Subcutaneous abdominal adipose tissue (tissue), 5 donors: Measurements from ENCODE around the gene SCG2.
A peak's percentile ranks its signal among the peaks of the same experiment; 100 is the strongest.

Experiments
- H3K27ac ChIP-seq: one replicate; pipeline ENCODE4 v1.7.0; 2013; ENCODE audit warnings: low read depth, mild to moderate bottlenecking, inconsistent platforms, low read length, moderate library complexity
- H3K27me3 ChIP-seq, 5 donors: one replicate each; pipeline ENCODE4 v1.7.0; 2013; ENCODE audit warnings: low read length in 5 of 5, inconsistent platforms in 1 of 5; ENCODE audit not compliant: control insufficient read depth in 5 of 5, insufficient read depth in 4 of 5
- H3K36me3 ChIP-seq, 5 donors: one replicate each; pipeline ENCODE4 v1.7.0; 2013; ENCODE audit warnings: low read length in 5 of 5; ENCODE audit not compliant: control insufficient read depth in 5 of 5, insufficient read depth in 5 of 5
- H3K4me1 ChIP-seq, 5 donors: one replicate each; pipeline ENCODE4 v1.7.0; 2013; ENCODE audit warnings: low read length in 5 of 5, mild to moderate bottlenecking in 3 of 5, moderate library complexity in 1 of 5; ENCODE audit not compliant: control insufficient read depth in 5 of 5, insufficient read depth in 5 of 5
- H3K4me3 ChIP-seq, 5 donors: one replicate each; pipeline ENCODE4 v1.7.0; 2013; ENCODE audit warnings: low read length in 5 of 5, low read depth in 1 of 5
- H3K9ac ChIP-seq, 5 donors: one replicate each; pipeline ENCODE4 v1.7.0; 2013; ENCODE audit warnings: low read length in 5 of 5, mild to moderate bottlenecking in 4 of 5, moderate library complexity in 3 of 5
- H3K9me3 ChIP-seq, 5 donors: one replicate each; pipeline ENCODE4 v1.7.0; 2013; ENCODE audit warnings: low read length in 5 of 5; ENCODE audit not compliant: control insufficient read depth in 5 of 5
- donor health status: healthy.
- donor health status: healthy.
- donor health status: healthy.
- donor health status: healthy.
- donor health status: healthy.

Gene SCG2

GRCh38 chr2:223601932-223602666 lies at the start of gene SCG2:
Gene SCG2, minus strand, starts transcription at chr2:223602361. Its CDS starts 3,079 bp downstream, at chr2:223599282.
- H3K9me3 ChIP-seq = no peaks in the 10 kb centered on the region
- no peak within 1 kb of the TSS for H3K9ac ChIP-seq
- no peaks in the 10 kb centered on the region for H3K36me3 ChIP-seq
- peaks cover 0 to 3% (median 0%) of the 10 kb centered on the region in 5 donors for H3K27me3 ChIP-seq
- no peak within 1 kb of the TSS for H3K27ac ChIP-seq
- H3K4me1 ChIP-seq = peaks cover 0 to 6% (median 0%) of the 10 kb centered on the region in 5 donors
- H3K4me3 ChIP-seq = peak within 1 kb of the TSS in 1 of 5 donors; percentile 4

- Histone ChIP-seq H3K9me3 (no peaks in the 10 kb centered on the region), H3K9ac (no peak overlapping the region), H3K27me3 (no peaks in the 10 kb centered on the region), H3K36me3 (no peaks in the 10 kb centered on the region), H3K27ac (no peak overlapping the region), H3K4me3 (no peak overlapping the region), H3K4me1 (no peaks in the 10 kb centered on the region)
These were observed 47.7 kb upstream of the SCG2 start for GRCh38 chr2:223649554-223650533.

- no peaks in the 10 kb centered on the region for H3K4me1 ChIP-seq
- no peaks in the 10 kb centered on the region for H3K36me3 ChIP-seq
- no peak overlapping the region for H3K4me3 ChIP-seq
- no peaks in the 10 kb centered on the region for H3K9me3 ChIP-seq
- H3K27me3 ChIP-seq = no peaks in the 10 kb centered on the region
- no peak overlapping the region for H3K27ac ChIP-seq
- no peak overlapping the region for H3K9ac ChIP-seq
These were observed 46.6 kb upstream of the SCG2 start for GRCh38 chr2:223648755-223649154.

- H3K27me3 ChIP-seq = no peaks in the 10 kb centered on the region
- H3K9ac ChIP-seq = no peak overlapping the region
- H3K9me3 ChIP-seq = no peaks in the 10 kb centered on the region
- H3K36me3 ChIP-seq = no peaks in the 10 kb centered on the region
- no peak overlapping the region for H3K27ac ChIP-seq
- H3K4me1 ChIP-seq = no peaks in the 10 kb centered on the region
- H3K4me3 ChIP-seq = no peak overlapping the region
These were observed 45.2 kb upstream of the SCG2 start for GRCh38 chr2:223647258-223647952.

- no peak overlapping the region for H3K4me3 ChIP-seq
- no peak overlapping the region for H3K9ac ChIP-seq
- H3K27ac ChIP-seq = no peak overlapping the region
- no peaks in the 10 kb centered on the region for H3K9me3 ChIP-seq
- H3K36me3 ChIP-seq = no peaks in the 10 kb centered on the region
- no peaks in the 10 kb centered on the region for H3K27me3 ChIP-seq
- H3K4me1 ChIP-seq = no peaks in the 10 kb centered on the region
These were observed 42.0 kb upstream of the SCG2 start for GRCh38 chr2:223644136-223644535.

- Histone ChIP-seq H3K27ac (no peak overlapping the region), H3K4me1 (no peaks in the 10 kb centered on the region), H3K9me3 (peaks cover 0 to 4% (median 0%) of the 10 kb centered on the region in 5 donors), H3K9ac (no peak overlapping the region), H3K27me3 (no peaks in the 10 kb centered on the region), H3K36me3 (no peaks in the 10 kb centered on the region), H3K4me3 (no peak overlapping the region)
These were observed 41.1 kb upstream of the SCG2 start for GRCh38 chr2:223643309-223643708.

- no peaks in the 10 kb centered on the region for H3K27me3 ChIP-seq
- peaks cover 0 to 4% (median 0%) of the 10 kb centered on the region in 5 donors for H3K9me3 ChIP-seq
- no peaks in the 10 kb centered on the region for H3K36me3 ChIP-seq
- H3K27ac ChIP-seq = no peak overlapping the region
- no peak overlapping the region for H3K9ac ChIP-seq
- H3K4me1 ChIP-seq = no peaks in the 10 kb centered on the region
- no peak overlapping the region for H3K4me3 ChIP-seq
These were observed 40.3 kb upstream of the SCG2 start for GRCh38 chr2:223642506-223642905.

GRCh38 chr2:223641082-223641481 lies 38.9 kb upstream of the SCG2 start:
- Histone ChIP-seq H3K9me3 (peaks cover 0 to 4% (median 0%) of the 10 kb centered on the region in 5 donors), H3K27ac (no peak overlapping the region), H3K4me3 (no peak overlapping the region), H3K36me3 (no peaks in the 10 kb centered on the region), H3K27me3 (no peaks in the 10 kb centered on the region), H3K4me1 (no peaks in the 10 kb centered on the region), H3K9ac (no peak overlapping the region)

- Histone ChIP-seq H3K4me3 (no peak overlapping the region), H3K9ac (no peak overlapping the region), H3K9me3 (peaks cover 0 to 12% (median 0%) of the 10 kb centered on the region in 5 donors), H3K27me3 (no peaks in the 10 kb centered on the region), H3K4me1 (no peaks in the 10 kb centered on the region), H3K36me3 (no peaks in the 10 kb centered on the region), H3K27ac (no peak overlapping the region)
These were observed 32.9 kb upstream of the SCG2 start for GRCh38 chr2:223635080-223635479.
